BLaER1 treated with 17β-estradiol and CSF1 and Interleukin-3, amounts not matched to agents 10 nM and 100 nM (cell line): ENCODE results near the gene PPA2.

ENCODE experiments used
- H3K27ac ChIP-seq, 11 experiments: shearing (Covaris generic); formaldehyde crosslinking; 2 replicates each; pipeline ENCODE4 v1.8.1; 2022
- H3K27me3 ChIP-seq, 11 experiments: shearing (Covaris generic); formaldehyde crosslinking; 2 replicates each; pipeline ENCODE4 v1.8.1; 2022
- H3K36me3 ChIP-seq, 11 experiments: shearing (Covaris generic); formaldehyde crosslinking; 2 replicates each; pipeline ENCODE4 v1.8.1; 2022
- H3K4me1 ChIP-seq, 10 experiments: shearing (Covaris generic); formaldehyde crosslinking; 2 replicates each; pipeline ENCODE4 v1.8.1; 2022
- H3K4me2 ChIP-seq, 11 experiments: shearing (Covaris generic); formaldehyde crosslinking; 2 replicates each; pipeline ENCODE4 v1.8.1; 2022
- H3K4me3 ChIP-seq, 10 experiments: shearing (Covaris generic); formaldehyde crosslinking; 2 replicates each; pipeline ENCODE4 v1.8.1; 2022
- H3K9ac ChIP-seq, 11 experiments: shearing (Covaris generic); formaldehyde crosslinking; 2 replicates each; pipeline ENCODE4 v1.8.1; 2022
- H3K9me3 ChIP-seq, 11 experiments: shearing (Covaris generic); formaldehyde crosslinking; replicated peaks in 1 of 11; 2 replicates each; pipeline ENCODE4 v1.8.1; 2022
- H4K20me1 ChIP-seq, 11 experiments: shearing (Covaris generic); formaldehyde crosslinking; 2 replicates each; pipeline ENCODE4 v1.8.1; 2022
- Cebpa-rat ChIP-seq, 11 experiments: shearing (Covaris generic); IDR thresholded peaks; 2 replicates each; pipeline ENCODE4 v1.8.1; 2022

PPA2 gene

GRCh38 chr4:105329081-105329480 lies 144.8 kb downstream of the PPA2 start:
- Histone ChIP-seq H3K9me3 (no peaks in the 10 kb centered on the region), H3K36me3 (no peaks in the 10 kb centered on the region; a peak in 1 of 22 replicates), H3K27me3 (no peaks in the 10 kb centered on the region), H3K9ac (no peak overlapping the region), H4K20me1 (no peaks in the 10 kb centered on the region), H3K4me2 (no peak overlapping the region), H3K4me3 (no peak overlapping the region), H3K4me1 (peaks cover 0 to 9% (median 0%) of the 10 kb centered on the region in 10 experiments; a peak in 5 of 20 replicates), H3K27ac (no peak overlapping the region)
- TF ChIP-seq Cebpa-rat (IDR thresholded peaks at IDR 0.05) = no peak

DNA sequence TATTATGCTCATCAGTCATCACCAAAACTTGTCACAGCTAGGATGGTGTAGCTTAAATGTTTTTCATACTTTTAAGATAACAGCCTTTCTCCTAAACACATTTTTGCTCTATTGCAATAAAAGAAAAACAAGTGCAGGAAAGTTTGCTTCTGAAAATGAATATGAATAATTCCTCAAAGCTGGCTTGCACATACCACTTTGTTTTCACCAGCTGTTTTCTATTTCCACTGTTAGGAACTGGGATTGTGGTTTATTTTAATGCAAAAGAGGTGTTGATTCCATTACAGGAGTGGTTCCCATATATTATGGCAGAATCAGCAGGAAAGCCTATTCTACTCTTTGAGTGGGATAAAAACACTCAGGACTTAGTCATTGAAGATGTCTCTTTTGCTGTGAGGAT lies 145.9 kb downstream of the PPA2 start:
- H3K36me3 ChIP-seq = no peaks in the 10 kb centered on the region
- H3K4me3 ChIP-seq = no peak overlapping the region
- no peak overlapping the region for H3K27ac ChIP-seq
- H3K9me3 ChIP-seq = no peaks in the 10 kb centered on the region; a peak in 1 of 22 replicates
- no peak overlapping the region for H3K4me2 ChIP-seq
- no peak overlapping the region for H3K9ac ChIP-seq
- no peaks in the 10 kb centered on the region for H3K27me3 ChIP-seq
- peaks cover 0 to 9% (median 0%) of the 10 kb centered on the region in 10 experiments; a peak in 5 of 20 replicates for H3K4me1 ChIP-seq
- H4K20me1 ChIP-seq = no peaks in the 10 kb centered on the region
- no peak for TF ChIP-seq Cebpa-rat (IDR thresholded peaks at IDR 0.05)

DNA sequence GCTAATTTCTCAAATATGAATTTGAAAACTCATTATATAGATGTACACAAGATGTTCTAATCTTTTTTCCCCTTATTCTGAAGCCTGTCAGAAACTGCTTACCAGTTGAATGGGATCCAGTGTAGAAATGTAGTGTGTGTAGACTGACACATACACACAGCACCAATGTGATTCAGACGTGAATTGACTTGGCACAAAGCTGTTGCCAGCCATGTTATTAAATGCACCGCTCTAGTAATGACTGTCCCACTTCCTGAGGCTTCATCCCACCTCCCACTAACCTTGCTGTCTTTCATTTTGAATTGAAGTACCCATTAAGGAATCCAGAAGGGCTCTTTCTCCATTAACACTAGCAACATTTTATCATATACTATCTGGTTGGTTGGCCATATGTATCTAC lies 146.6 kb downstream of the PPA2 start:
- H3K27me3 ChIP-seq = no peaks in the 10 kb centered on the region
- H4K20me1 ChIP-seq = no peaks in the 10 kb centered on the region
- no peaks in the 10 kb centered on the region for H3K36me3 ChIP-seq
- H3K9me3 ChIP-seq = no peaks in the 10 kb centered on the region; a peak in 1 of 22 replicates
- H3K4me2 ChIP-seq = 0 out of 22 replicates have a peak overlapping the region, but pooled peaks of 1 of the 11 experiments have one; percentile 11
- no peak overlapping the region for H3K27ac ChIP-seq
- TF ChIP-seq Cebpa-rat (IDR thresholded peaks at IDR 0.05) = no peak
- peaks cover 0 to 9% (median 0%) of the 10 kb centered on the region in 10 experiments; a peak in 5 of 20 replicates for H3K4me1 ChIP-seq
- H3K4me3 ChIP-seq = no peak overlapping the region
- no peak overlapping the region for H3K9ac ChIP-seq
